ENCODE measurements around the gene C10orf95. TPM values are rescaled to one million over a fixed set of nuclear protein-coding genes. Genes with fewer than 3 reads are reported as not detected.

C10orf95 gene
- total RNA-seq, 3 donors from 2014 or later (not counting 1 experiment from before 2014, with no cell fraction given), result 0.25 to 0.41 (median 0.35) TPM

DNA sequence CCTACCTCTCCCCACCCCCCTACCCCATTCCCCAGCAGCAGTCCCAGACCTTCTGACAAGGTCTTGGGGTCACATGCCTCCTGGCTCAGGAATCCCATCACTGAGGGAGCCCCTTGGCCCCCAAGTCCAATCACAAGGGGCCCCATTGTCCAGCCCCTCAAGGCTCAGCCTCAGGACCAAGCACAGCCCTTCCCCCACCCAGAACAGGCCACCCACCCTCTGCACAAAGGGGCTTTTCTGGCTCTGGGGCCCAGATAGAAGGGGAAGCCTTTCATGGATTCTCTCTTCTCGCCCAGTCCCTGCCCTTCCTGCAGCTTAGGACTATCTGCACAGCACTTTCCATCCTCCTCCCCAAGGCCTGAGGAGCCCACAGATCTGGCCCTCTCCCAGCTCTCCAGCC, 25.9 kb downstream of the C10orf95 start:
- H3K27me3 Mint-ChIP-seq (ENCODE audit: low read depth in 2 of 2), result no peaks in the 10 kb centered on the region
- Histone ChIP-seq H3K4me3 (ENCODE audit: low read length) (no peak overlapping the region), H3K36me3 (ENCODE audit: control insufficient read depth, insufficient read depth, low read length) (peaks cover 11% of the 10 kb centered on the region), H3K27me3 (ENCODE audit: control insufficient read depth, insufficient read depth, low read length) (no peaks in the 10 kb centered on the region), H3K27ac (ENCODE audit: low read length) (no peak overlapping the region), H3K4me1 (ENCODE audit: control insufficient read depth, insufficient read depth, low read length) (peaks cover 22% of the 10 kb centered on the region), H3K9me3 (ENCODE audit: control insufficient read depth, insufficient read depth, low read length) (no peaks in the 10 kb centered on the region)
- H3K36me3 Mint-ChIP-seq, result no peaks in the 10 kb centered on the region
- no peak overlapping the region for H3K4me3 Mint-ChIP-seq
- H3K9me3 Mint-ChIP-seq, result no peaks in the 10 kb centered on the region
- peaks cover 21 to 25% of the 10 kb centered on the region in 2 donors for H3K4me1 Mint-ChIP-seq
- no peak for ATAC-seq
- TF ChIP-seq, protein P1, sequence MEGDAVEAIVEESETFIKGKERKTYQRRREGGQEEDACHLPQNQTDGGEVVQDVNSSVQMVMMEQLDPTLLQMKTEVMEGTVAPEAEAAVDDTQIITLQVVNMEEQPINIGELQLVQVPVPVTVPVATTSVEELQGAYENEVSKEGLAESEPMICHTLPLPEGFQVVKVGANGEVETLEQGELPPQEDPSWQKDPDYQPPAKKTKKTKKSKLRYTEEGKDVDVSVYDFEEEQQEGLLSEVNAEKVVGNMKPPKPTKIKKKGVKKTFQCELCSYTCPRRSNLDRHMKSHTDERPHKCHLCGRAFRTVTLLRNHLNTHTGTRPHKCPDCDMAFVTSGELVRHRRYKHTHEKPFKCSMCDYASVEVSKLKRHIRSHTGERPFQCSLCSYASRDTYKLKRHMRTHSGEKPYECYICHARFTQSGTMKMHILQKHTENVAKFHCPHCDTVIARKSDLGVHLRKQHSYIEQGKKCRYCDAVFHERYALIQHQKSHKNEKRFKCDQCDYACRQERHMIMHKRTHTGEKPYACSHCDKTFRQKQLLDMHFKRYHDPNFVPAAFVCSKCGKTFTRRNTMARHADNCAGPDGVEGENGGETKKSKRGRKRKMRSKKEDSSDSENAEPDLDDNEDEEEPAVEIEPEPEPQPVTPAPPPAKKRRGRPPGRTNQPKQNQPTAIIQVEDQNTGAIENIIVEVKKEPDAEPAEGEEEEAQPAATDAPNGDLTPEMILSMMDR (IDR thresholded peaks at IDR 0.05), result no peak
- no peak for DNase-seq
- H3K27ac Mint-ChIP-seq, result no peak overlapping the region
- WGBS (ENCODE audit: insufficient coverage), result 84% methylated on average over 1 of the region's 1 CpG
- intact Hi-C loops (cut with micrococcal nuclease), result no loop called here

- H3K4me1 Mint-ChIP-seq, result peaks cover 23 to 28% of the 10 kb centered on the region in 2 donors
- ATAC-seq, result no peak
- H3K27ac ChIP-seq (ENCODE audit: low read length), result no peak overlapping the region
- TF ChIP-seq, protein P1 (IDR thresholded peaks at IDR 0.05), result no peak
- no peak overlapping the region for H3K27ac Mint-ChIP-seq
- H3K4me3 Mint-ChIP-seq, result peak overlapping the region; percentile 2
- H3K9me3 ChIP-seq (ENCODE audit: control insufficient read depth, insufficient read depth, low read length), result no peaks in the 10 kb centered on the region
- H3K4me1 ChIP-seq (ENCODE audit: control insufficient read depth, insufficient read depth, low read length), result peaks cover 27% of the 10 kb centered on the region
- 95% methylated on average over 6 of the region's 6 CpGs for WGBS (ENCODE audit: insufficient coverage)
- no peaks in the 10 kb centered on the region for H3K27me3 Mint-ChIP-seq (ENCODE audit: low read depth in 2 of 2)
- peaks cover 11% of the 10 kb centered on the region for H3K36me3 ChIP-seq (ENCODE audit: control insufficient read depth, insufficient read depth, low read length)
- no peak overlapping the region for H3K4me3 ChIP-seq (ENCODE audit: low read length)
- DNase-seq, result no peak
- intact Hi-C loops (cut with micrococcal nuclease), result no loop called here
- H3K9me3 Mint-ChIP-seq, result no peaks in the 10 kb centered on the region
- H3K27me3 ChIP-seq (ENCODE audit: control insufficient read depth, insufficient read depth, low read length), result no peaks in the 10 kb centered on the region
- no peaks in the 10 kb centered on the region for H3K36me3 Mint-ChIP-seq
Measured at GRCh38 chr10:102424916-102425315, 26.4 kb downstream of the C10orf95 start.

- no peaks in the 10 kb centered on the region for H3K9me3 ChIP-seq (ENCODE audit: control insufficient read depth, insufficient read depth, low read length)
- no peaks in the 10 kb centered on the region for H3K27me3 Mint-ChIP-seq (ENCODE audit: low read depth in 2 of 2)
- H3K4me1 ChIP-seq (ENCODE audit: control insufficient read depth, insufficient read depth, low read length), result peaks cover 35% of the 10 kb centered on the region
- 91% methylated on average over 9 of the region's 9 CpGs for WGBS (ENCODE audit: insufficient coverage)
- H3K4me3 Mint-ChIP-seq, result peak overlapping the region; percentile 55
- intact Hi-C loops (cut with micrococcal nuclease), result no loop called here
- H3K27me3 ChIP-seq (ENCODE audit: control insufficient read depth, insufficient read depth, low read length), result no peaks in the 10 kb centered on the region
- H3K36me3 ChIP-seq (ENCODE audit: control insufficient read depth, insufficient read depth, low read length), result peaks cover 11% of the 10 kb centered on the region
- H3K27ac ChIP-seq (ENCODE audit: low read length), result no peak overlapping the region
- no peaks in the 10 kb centered on the region for H3K36me3 Mint-ChIP-seq
- H3K4me1 Mint-ChIP-seq, result peaks cover 23 to 35% of the 10 kb centered on the region in 2 donors
- no peak for DNase-seq
- no peak overlapping the region for H3K4me3 ChIP-seq (ENCODE audit: low read length)
- H3K9me3 Mint-ChIP-seq, result no peaks in the 10 kb centered on the region
- H3K27ac Mint-ChIP-seq, result no peak overlapping the region
- ATAC-seq, result no peak
- TF ChIP-seq, protein P1 (IDR thresholded peaks at IDR 0.05), result no peak
Measured at GRCh38 chr10:102424145-102424544, 27.2 kb downstream of the C10orf95 start.

GRCh38 chr10:102423372-102423968, 27.9 kb downstream of the C10orf95 start:
- H3K36me3 Mint-ChIP-seq, result no peaks in the 10 kb centered on the region
- no peak for DNase-seq
- Histone ChIP-seq H3K27ac (ENCODE audit: low read length) (peak overlapping the region; percentile 81), H3K9me3 (ENCODE audit: control insufficient read depth, insufficient read depth, low read length) (no peaks in the 10 kb centered on the region), H3K4me1 (ENCODE audit: control insufficient read depth, insufficient read depth, low read length) (peaks cover 39% of the 10 kb centered on the region), H3K27me3 (ENCODE audit: control insufficient read depth, insufficient read depth, low read length) (peaks cover under 1% of the 10 kb centered on the region), H3K4me3 (ENCODE audit: low read length) (no peak overlapping the region), H3K36me3 (ENCODE audit: control insufficient read depth, insufficient read depth, low read length) (peaks cover 11% of the 10 kb centered on the region)
- WGBS (ENCODE audit: insufficient coverage), result 96% methylated on average over 13 of the region's 13 CpGs
- H3K9me3 Mint-ChIP-seq, result no peaks in the 10 kb centered on the region
- peaks cover 23 to 39% of the 10 kb centered on the region in 2 donors for H3K4me1 Mint-ChIP-seq
- intact Hi-C loops (cut with micrococcal nuclease), result no loop called here
- TF ChIP-seq, protein P1 (IDR thresholded peaks at IDR 0.05), result no peak
- ATAC-seq, result no peak
- H3K27me3 Mint-ChIP-seq (ENCODE audit: low read depth in 2 of 2), result no peaks in the 10 kb centered on the region
- H3K4me3 Mint-ChIP-seq, result no peak overlapping the region
- peak overlapping the region; percentile 91 to 97 for H3K27ac Mint-ChIP-seq
